ENCODE measurements around the gene DYSF.

- no peak for TF ChIP-seq GATA3 (IDR thresholded peaks at IDR 0.05; ENCODE audit: low read depth, low read length)
- TF ChIP-seq GATA2 (IDR thresholded peaks at IDR 0.05; ENCODE audit: low read depth, low read length) = no peak
Observed at GRCh38 chr2:71664161-71664560, 210.8 kb downstream of the DYSF start.

Data from SH-SY5Y (cell line).